ENCODE measurements around the gene CDK11A.
"Not testable (repeated sequence)": the region's sequence is repeated elsewhere in the genome, so short reads cannot be mapped to it uniquely, and the experiment has no call there.

Gene CDK11A

DNA sequence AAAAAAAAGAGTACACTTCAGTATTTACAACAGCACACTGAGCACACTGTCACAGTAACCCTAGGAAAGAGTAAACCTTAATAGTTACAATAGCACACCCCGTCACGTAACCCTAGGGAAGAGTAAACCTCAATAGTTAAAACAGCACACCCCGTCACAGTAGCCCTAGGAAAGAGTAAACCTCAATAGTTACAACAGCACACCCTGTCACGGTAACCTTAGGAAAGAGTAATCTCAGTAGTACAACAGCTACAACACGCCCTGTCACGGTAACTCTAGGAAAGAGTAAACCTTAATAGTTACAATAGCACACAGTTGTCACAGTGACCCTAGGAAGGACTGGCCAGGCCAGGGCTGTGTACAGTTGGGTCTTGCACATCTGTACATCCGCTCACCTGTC, 3.0 kb downstream of the CDK11A start:
- DNase-seq = no peak

DNA sequence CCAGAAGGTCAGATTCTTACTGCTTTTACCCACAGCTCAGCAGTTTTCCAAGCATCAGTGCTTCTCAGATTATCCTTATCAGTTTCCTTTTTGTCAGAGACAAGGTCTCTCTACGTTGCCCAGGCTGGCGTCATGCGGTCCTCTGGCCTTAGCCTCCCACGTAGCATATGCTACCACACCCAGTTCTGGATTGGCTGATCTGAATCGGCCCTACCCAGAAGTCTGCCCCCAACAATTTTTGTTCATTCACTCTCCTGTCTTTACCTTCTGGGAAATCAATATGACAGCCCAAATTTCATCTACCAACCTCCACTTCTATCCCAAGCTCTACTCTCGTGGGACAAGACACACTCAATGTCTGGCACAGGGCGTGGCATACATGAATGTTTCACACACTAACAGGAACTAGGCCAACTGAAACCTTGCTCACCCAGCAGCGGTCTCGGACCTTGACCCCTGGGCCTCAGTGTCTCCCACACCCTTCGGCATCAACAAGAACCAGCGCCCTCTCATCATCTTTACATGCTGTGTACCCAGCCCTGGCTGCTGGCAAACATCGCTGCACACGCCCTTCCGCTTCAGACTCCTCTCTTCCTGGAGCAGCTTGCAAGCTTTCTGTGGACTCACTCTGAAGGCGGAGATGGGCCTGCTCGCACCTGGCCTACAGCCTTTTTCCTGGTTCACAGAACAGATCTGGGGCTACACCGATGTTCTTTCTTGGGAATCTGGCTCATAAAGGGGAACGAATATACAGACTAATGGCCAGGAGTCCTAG, 8.9 kb downstream of the CDK11A start:
- not testable (repeated sequence) for DNase-seq

DNA sequence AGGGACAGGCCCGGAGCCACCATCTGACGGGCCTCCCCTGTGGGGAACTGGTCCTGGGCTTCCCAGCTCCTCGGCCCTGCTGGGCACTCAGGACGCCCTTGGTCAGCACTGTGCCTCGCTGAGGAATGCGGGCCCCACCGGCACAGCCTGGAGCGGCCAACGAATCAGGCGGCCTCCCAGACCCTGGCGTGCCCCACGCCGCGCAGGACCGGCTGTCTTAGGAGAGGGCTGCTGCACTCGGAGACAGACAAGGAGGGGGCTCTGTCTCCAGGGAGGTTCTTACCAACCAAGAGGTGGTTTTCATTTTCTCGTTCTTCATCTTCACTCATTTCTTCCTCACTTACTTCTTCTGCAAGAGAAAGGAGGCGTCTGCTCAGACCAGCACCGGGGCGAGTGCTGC, 16.3 kb downstream of the CDK11A start:
- DNase-seq = not testable (repeated sequence)

DNA sequence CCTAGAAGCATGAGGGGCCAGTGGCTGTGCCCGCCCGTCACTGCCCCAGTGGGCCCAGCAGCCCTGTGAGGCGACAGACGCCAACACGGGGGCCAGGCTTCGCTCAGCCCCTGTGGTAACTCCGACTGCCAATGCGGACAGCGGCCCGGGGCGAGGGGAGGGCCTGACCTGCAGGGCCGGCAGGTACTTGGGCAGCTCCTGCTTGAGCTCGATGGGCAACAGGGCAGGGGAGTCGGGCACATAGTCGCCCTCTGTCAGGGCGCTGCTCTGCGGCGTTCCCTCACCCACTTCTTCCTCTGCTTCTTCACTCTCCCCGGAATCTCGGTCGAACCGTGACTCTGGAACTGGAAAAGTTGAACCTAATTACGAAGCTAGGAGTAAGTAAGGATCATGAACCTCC, 16.9 kb downstream of the CDK11A start:
- DNase-seq = not testable (repeated sequence)

DNA sequence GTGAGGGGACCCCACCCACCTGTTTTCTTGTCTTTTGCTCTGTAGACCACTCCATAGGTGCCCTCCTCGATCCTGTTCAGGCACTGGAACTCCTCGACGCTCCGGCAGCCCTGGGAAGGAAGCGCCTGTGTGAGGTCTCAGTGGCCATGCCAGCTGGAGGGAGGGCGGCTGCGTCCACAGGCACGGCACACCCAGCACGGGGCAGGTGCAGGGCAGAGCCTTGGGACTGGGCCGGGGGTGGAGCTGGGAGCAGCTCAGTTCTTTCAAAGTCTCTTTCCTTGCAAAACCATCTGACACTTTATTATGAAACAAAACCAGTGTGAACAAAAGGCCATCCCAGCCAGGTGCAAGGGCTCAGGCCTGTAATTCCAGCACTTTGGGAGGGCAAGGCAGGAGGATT, 18.5 kb downstream of the CDK11A start:
- not testable (repeated sequence) for DNase-seq

DNA sequence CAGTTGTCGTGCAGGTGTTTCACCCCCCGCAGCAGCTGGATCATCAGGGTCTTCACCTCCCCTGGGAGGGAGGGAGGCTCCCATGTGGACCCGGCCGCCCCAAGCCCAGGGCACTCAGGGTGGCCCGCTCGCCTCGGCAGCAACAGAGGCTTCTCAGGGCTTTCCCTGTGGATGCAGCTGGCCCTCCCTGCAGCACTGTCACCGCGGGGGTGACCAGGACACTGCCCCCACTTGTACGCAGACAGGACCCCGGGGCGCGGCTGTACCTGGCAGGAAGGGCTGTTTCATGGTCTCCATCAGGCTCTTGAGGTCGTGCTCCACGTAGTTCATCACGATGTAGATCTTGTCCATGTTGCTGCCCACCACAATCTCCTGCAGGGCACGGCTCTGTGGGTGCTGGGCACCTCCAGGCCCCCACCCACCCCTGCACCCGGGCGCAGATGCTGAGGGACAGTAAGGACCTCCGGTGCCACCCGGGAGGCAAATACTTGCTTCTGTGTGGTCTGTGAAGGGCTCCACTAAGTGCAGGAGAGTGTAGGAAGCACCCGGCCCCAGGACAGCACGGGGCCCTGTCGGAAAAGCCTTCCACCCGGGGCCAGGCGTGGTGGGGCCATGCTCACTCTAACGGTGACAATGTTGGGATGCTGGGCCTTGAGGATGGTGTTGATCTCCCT, 19.7 kb downstream of the CDK11A start:
- not testable (repeated sequence) for DNase-seq

DNA sequence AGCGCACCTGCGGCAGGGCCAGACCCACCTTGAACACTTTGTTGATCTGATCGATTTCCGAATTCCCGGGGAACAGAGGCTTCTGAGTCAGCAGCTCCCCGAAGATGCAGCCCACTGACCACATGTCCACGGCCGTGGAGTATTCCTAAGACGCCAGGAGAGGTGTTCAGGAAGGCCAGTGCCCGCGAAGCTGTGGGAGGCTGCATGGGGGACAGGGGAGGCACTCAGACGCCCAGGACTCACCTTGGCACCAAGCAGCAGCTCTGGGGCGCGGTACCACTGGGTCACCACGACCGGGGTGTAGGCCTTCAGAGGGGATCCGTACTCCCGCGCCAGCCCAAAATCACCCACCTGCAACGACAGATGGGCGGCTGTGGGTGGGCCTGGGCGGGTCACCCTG, 20.4 kb downstream of the CDK11A start:
- no peak for DNase-seq

DNA sequence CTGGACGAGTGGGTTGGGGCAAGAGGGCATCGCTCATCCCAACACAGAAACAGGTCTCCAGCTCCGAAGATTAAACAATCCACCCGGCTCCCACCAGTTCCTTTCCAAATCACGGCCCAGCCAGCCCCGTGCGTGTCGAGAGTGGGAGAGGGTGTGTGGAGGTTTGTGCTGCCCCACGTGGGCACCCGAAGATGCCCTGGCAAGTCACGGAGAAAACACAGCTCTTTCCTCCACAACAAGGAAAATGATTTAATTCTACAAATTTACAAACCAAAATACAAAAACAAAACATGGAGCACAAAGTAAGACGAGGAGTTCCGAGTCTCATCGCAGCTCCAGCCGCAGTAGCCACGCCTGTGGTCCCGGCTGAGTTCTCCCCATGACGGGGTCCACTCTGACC, 21.7 kb downstream of the CDK11A start:
- not testable (repeated sequence) for DNase-seq

DNA sequence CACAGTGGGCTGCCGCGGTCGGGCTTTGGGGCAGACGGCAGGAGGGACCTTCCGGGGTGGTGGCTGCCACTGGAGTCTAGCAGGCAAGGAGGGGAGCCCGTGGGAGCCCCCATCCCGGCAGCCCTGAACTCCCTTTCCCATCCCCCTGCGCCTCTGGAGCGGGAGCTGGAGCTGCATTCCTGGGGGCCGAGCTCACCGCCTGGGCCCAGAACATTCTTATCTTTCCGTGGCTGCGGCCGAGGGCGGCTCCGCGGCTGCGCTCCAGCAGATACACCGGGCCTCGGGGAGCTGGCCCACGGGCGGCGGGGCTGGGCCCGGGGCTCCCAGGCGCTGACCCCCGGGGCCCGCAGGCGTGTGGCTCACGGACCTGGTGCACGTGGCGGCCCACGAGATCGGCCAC, 23.6 kb downstream of the CDK11A start:
- DNase-seq = not testable (repeated sequence)

DNA sequence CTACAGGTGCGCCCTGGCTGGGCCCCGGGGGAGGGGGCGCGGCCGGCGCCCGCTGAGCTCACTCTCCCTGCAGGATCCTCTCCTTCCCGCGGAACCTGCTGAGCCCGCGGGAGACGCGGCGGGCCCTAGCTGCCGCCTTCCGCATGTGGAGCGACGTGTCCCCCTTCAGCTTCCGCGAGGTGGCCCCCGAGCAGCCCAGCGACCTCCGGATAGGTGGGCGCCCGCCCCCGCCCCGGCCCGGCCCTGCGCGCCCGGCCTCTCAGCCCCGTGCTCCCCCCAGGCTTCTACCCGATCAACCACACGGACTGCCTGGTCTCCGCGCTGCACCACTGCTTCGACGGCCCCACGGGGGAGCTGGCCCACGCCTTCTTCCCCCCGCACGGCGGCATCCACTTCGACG, 24.1 kb downstream of the CDK11A start:
- not testable (repeated sequence) for DNase-seq

DNA sequence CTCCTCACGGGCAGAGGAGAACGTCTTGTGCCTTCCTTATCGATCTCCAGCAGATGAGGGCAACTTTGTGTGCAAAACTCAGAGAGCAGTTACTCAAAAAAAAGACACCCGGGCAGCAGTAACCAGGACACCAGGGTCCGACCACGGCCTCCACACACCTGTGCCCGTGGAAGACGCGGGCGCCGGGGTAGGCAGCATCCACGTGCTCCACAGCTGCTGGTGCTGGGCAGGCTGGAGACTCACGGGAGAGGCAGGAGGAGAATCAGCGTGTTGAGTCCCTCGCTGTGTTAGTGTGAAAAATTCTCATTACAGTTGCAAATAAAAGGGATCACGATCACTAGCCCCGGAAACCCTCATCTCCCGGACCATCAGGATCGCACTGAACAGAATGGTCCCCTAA, 25.1 kb downstream of the CDK11A start:
- not testable (repeated sequence) for DNase-seq

DNA sequence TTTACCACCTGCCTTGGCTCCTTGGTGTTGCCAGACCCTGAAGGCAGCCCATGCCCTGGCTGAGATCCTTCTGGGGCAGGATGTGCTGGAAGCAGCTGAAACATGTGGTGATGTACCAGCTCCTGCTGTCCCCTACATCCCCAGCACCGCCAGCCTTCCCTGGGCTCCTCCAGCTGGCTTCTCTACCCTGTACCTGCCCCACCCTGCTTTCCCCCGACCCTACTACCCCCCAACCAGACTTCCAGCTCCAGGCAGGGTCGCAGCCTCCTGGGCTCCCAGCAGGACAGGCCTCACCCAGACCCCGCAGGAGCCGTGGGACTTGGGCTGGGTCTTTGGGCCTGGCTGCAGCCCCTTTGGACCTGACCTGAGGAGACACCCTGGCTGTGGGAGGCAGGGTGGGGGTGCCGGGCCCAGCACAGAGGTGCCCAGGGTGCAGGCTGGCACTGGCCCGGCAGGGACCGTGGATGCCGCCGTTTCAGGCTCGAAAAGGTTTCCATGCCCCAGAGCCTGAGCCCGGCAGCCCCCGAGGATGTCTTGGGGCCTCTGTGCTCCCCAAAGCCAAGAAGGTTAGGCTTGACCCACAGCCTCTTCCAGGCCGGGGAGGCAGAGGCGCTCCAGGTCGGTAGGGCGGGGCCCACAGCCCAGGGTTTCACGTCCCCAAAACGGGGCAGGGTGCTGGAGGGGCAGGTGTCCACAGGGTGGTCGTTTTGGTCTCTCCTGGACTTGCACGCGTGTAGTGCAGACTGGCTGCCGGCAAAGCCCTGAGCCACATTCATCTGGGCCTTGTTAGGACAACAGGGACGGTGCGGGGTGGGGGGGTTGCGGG, 26.6 kb downstream of the CDK11A start:
- not testable (repeated sequence) for DNase-seq

DNA sequence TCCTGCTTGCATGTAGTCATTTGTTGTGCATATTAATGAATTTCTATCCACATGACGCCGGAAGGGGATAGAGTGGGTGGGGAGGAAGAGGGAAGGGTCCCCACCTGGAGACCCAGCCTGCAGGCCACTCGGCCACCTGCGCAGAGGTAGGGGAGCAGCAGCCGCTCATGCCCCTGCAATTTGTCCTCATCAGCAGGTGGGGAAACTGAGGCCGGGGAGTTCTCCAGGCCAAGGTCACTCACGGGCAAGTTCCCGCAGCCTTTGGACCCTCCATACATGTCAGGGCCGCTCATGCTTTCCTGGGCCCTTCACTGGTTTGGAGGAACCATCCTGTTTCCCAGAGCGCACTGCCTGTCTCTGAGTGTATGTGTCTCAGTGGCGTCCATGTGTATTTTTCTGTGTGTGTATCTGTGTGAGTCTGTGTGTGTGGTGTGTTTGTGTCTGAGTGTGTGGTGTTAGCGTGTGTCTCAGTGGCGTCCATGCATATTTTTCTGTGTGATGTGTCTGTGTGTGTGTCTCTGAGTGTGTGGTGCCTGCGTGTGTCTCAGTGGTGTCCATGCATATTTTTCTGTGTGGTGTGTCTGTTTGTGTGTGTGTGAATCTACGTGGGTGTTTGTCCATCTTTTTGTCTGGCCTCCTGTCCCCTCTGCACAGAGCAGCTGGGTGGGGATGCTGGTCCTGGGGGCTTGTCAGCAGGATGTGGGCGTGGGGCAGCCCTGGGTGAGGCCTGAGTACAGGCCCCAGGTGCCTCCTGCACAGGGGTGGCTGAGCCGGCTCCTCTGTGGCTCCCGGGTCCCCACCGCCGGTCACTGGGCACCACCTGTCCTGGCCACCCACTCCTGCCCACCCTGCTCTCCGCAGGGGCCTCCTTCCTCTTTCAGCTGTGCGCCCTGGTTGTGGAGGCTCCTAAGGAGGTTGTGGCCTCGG, 27.5 kb downstream of the CDK11A start:
- not testable (repeated sequence) for DNase-seq

DNA sequence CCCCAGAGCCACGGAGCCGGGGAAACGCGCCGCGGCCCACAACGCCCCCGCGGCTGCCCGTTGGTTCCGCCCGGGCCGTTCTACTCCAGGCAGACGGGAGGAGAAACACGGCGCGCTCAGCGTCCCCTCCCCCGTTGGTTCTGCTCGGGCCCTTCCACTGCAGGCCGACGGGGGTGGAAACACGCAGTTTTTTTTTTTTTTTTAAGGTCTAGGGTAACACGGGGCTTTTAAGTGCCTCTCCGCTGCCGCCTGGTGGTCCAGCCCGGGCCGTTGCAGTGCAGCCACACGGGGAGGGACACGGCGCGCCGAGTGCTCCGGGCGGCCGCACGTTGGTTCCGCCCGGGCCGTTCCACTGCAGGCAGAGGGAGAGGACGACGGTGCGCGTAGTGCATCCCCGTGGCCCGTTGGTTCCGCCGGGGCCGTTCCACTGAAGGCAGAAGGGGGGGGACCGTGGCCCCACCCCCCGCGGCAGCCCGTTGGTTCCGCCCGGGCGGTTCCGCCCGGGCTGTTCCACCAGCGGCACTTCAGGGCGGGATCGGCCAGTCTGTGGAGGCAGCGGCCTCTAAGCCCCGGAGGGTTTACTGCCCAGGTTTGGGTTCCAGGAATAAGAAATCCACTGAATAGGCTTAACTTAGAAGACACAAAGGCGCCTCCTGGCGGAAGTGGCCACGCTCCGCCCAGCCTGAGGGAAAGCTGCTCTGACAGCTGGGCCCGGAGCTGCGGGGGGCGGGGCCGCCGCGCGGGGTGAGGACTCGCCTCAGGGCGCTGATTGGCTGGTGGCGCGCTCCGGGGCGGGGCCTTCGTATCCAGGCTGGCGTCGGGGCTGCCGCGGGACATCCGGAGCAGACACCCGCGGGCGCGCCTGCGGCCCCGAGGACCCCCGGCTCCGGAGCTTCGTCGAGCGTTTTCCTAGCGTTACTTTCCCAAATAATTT, 31.2 kb downstream of the CDK11A start, which contains the start of gene SLC35E2B:
Gene SLC35E2B, minus strand, starts transcription at position 82 of the 934 bp plus-strand sequence. CDS start 16,096 bp downstream, outside the sequence.
- peak in 1 of 2 experiments; percentile 33 for DNase-seq

DNA sequence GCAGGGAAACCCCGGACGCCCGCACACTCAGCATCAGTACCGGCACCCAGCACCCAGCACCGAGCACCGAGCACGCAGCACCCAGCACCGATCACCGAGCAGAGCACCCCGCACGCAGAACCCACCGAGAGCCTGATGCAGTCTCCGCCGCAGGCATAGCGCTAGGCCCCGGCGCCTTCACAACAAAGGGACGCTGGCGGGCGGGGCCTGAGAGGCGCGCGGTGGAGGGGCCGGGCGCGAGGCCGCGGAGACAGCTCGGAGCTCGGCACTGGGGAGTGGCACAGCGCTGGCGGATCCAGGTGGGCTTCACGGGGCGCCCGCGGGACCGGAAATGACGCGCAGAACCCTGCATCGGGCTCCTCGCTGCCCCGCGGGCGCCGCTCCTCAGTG, 31.8 kb downstream of the CDK11A start:
- DNase-seq = not testable (repeated sequence)

DNA sequence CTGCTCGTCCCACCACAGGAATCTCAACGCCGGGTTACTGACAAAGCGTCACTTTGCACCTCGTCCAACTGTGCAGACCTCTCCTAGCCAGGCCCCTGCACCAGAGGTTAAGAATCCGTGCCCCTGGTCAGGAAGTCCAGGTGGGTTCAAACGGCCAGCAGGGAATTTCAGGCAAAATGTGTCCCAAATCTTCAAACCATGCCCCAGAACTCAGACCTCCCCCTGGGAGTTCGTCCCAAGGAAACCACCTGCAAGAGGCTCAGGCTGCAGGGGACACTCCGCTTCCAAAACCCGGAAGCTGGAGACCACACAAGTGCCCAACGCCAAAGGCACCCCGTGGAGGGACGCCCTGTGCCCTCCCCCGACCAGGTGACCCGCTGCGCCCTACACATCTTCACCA, 32.7 kb downstream of the CDK11A start:
- DNase-seq = not testable (repeated sequence)

DNA sequence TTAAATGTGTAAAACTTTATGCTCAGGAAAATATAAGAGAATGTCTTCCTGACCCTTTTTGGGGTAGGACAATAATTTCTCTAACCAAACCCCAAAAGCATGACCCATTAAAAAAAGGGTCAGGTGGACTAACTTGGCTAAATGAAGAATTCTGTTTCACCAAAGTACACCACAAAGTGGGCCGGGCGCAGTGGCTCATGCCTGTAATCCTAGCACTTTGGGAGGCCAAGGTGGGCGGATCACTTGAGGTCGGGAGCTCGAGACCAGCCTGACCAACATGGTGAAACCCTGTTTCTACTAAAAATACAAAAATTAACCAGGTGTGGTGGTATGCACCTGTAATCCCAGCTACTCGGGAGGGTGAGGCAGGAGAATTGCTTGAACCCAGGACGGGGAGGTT, 34.6 kb downstream of the CDK11A start:
- not testable (repeated sequence) for DNase-seq

DNA sequence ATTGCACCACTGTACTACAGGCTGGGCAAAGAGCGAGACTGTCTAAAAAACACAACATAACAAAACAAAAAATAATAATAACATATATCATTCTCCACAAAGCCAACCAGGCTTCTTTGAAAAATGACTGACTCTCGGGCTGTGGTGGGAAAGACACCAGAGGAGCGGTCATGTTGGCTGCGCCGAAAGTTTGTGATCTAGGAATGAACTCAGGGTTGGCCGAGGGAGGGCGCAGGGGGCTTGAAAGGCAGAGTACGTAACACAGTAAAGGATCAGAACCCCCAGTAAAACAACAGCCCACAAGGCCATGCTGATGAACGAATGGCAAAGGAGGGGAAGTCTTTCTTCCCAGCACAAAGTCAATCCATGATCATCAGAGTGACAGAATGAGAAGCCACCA, 36.3 kb downstream of the CDK11A start:
- no peak for DNase-seq

DNA sequence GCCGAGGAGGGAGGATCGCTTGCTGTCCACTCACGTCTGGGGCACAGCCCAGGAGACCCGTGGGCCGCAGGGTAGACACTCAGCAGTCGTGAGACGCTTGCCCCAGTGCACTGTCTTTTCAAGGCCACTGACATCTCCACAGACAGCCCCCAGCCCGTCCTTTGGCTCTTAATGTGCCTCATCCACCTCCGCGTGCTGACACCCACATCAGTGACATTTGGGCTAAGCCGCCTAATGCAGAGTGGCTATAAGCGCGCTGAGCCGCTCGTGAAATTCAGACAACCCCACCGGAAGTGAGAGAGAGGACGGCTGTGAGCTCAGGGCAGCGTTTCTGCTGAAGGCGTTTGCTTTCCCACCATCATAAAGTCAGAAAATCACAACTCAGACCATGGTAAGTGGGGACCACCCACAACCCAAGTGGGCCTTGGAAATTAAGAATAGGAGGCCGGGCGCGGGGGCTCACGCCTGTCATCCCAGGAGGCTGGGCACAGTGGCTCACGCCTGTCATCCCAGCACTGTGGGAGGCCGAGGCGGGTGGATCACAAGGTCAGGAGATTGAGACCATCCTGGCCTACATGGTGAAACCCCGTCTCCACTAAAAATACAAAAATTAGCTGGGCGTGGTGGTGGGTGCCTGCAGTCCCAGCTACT, 40.0 kb downstream of the CDK11A start:
- DNase-seq = no peak

DNA sequence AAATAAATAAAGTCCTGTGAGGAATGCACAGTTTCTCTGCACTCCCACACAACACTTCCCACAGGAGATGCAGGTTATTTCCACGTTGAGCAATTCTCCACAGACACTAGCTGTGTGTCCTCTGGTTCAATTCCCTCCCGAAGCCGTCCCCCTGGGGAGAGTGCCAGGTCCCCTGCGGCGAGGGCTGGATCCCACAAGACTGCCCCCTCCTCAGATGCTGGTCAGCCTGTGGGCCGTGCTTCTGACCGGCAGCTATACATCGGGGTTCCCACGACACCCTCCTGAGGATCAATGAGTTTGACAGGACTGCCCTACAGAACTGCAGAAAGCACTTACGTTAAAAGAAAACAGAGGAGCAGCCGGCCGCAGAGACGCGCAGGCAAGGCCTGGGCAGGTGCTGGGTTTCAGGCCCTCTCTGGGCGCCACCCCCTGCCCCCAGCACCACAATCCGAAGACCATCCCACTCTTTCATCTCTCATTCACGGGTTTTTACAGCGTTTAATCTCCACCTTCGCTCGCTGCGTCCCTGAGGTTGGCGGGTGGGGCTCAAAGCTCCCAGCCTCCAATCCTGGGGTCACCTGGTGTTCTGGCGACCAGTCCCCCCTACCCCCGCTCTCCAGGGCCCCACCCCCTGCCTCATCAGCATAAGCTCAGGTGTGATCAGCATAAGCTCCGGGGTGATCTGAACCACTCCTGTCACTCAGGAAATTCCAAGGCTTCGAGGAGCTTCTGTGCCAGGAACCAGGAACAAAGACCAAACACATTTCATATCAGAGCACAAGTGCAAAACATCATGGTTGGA, 40.9 kb downstream of the CDK11A start:
- no peak for DNase-seq
